ENCODE results near the gene CDKAL1. TPM values are rescaled to one million over a fixed set of nuclear protein-coding genes. Genes with fewer than 3 reads are reported as not detected.

The CDKAL1 gene
- polyA plus RNA-seq, 2 of the 4 experiments (the other 2 are of a cell fraction): 4.7 to 8.3 TPM

DNA sequence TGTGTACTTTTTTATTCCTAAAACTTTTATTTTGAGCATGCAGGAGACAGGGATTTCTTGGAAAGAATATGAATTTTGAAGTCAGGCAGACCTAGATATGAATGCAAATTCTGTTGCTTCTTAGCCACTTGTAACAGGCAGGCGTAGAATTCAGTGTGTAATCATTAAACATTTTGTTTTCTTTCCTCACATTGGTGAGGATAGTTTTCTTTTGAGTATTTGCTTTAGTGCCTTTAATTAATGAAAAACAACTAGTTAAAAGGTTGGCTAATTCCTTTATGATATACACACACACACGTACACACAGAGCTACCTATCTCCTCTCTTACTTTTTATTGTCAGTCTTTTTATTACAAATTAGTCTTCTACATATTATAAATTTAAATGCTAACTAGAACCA, 342.3 kb downstream of the CDKAL1 start (continued):
- TF ChIP-seq, protein P1, sequence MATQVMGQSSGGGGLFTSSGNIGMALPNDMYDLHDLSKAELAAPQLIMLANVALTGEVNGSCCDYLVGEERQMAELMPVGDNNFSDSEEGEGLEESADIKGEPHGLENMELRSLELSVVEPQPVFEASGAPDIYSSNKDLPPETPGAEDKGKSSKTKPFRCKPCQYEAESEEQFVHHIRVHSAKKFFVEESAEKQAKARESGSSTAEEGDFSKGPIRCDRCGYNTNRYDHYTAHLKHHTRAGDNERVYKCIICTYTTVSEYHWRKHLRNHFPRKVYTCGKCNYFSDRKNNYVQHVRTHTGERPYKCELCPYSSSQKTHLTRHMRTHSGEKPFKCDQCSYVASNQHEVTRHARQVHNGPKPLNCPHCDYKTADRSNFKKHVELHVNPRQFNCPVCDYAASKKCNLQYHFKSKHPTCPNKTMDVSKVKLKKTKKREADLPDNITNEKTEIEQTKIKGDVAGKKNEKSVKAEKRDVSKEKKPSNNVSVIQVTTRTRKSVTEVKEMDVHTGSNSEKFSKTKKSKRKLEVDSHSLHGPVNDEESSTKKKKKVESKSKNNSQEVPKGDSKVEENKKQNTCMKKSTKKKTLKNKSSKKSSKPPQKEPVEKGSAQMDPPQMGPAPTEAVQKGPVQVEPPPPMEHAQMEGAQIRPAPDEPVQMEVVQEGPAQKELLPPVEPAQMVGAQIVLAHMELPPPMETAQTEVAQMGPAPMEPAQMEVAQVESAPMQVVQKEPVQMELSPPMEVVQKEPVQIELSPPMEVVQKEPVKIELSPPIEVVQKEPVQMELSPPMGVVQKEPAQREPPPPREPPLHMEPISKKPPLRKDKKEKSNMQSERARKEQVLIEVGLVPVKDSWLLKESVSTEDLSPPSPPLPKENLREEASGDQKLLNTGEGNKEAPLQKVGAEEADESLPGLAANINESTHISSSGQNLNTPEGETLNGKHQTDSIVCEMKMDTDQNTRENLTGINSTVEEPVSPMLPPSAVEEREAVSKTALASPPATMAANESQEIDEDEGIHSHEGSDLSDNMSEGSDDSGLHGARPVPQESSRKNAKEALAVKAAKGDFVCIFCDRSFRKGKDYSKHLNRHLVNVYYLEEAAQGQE (IDR thresholded peaks at IDR 0.05): no peak

DNA sequence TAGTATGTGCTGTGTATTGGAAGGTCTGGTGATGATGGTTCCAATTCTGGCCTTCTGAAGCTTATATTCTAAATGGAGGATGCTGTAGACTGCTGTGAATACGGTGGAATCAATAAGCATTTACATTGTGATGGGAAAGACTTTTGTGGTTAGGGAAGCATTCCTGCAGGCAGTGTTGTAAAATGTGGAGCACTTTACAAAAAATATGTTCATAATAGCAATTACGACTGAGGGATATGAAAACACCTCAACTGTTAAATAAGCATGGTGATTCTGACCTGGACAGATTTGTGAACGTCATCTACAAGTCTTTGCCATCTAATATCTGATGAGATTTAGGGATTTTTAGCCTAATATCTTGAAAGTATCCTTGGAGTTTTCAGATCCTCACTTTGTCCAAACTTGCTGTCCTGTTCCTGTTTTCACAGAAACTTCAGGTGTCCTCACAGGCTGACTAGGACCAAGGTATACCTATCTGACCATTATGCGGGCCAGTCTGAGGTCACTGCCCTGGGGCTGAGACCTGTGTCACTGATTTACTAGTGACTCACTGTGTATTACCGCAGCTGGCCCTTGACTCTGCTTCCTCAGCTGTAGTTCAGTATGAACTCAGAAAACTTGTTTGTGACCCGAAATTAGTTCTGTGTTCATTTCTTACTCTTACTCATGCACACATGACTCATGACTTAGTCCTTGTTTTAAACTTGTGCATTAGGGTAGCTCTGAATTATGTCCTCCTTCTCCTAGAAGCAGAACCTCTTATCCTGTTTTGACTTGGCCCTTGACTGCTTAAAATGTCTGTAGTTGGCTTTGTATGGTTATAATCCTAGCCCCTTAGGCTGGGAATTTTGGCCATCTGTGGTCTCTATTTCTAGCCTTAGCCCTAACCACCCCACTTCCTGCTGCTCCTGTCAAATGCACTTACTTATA, 343.0 kb downstream of the CDKAL1 start:
- Histone ChIP-seq H3K9me3 (0 out of 3 replicates have a peak, but pooled peaks cover 6% of the 10 kb centered on the region), H3K4me2 (peak overlapping the region; percentile 88), H3K27ac (peak overlapping the region; percentile 88 to 89), H3K4me1 (peaks cover 36% of the 10 kb centered on the region), H3K4me3 (no peak overlapping the region)
- FAIRE-seq (peak; percentile 83), ATAC-seq (peak; percentile 98 to 99), DNase-seq (ENCODE audit: low read depth in 1 of 2, low spot score in 1 of 2) (peak; percentile 49 to 83)
- ChIA-PET CTCF (interaction anchor here (1.2 to 2.3 kb wide), 2 partner anchors 711 to 712 kb away, joined by 3 to 27 read pairs; no protein-coding TSS in a partner anchor), POLR2A (interaction anchor here (0.6 to 1.9 kb wide), 3 partner anchors 711 to 716 kb away, joined by 3 to 20 read pairs (median 17); partner anchors contain the start of gene SOX4)
- WGBS (ENCODE audit: missing lambda C conversion rate): 6% methylated on average over 6 of the region's 6 CpGs
- no peak for TF ChIP-seq RFX5 (IDR thresholded peaks at IDR 0.05)
- no peak for TF ChIP-seq FOSB (CRISPR knock-in tag; IDR thresholded peaks at IDR 0.05)
- peak in 1 of 2 experiments; percentile 51; a peak in 1 of 4 replicates for TF ChIP-seq CEBPB (IDR thresholded peaks at IDR 0.05)
- TF ChIP-seq EP300 (IDR thresholded peaks at IDR 0.05): peak; percentile 46 to 67; a peak in 2 of 5 replicates
- peak; percentile 48 for TF ChIP-seq SMC3 (IDR thresholded peaks at IDR 0.05)
- TF ChIP-seq, protein P2, sequence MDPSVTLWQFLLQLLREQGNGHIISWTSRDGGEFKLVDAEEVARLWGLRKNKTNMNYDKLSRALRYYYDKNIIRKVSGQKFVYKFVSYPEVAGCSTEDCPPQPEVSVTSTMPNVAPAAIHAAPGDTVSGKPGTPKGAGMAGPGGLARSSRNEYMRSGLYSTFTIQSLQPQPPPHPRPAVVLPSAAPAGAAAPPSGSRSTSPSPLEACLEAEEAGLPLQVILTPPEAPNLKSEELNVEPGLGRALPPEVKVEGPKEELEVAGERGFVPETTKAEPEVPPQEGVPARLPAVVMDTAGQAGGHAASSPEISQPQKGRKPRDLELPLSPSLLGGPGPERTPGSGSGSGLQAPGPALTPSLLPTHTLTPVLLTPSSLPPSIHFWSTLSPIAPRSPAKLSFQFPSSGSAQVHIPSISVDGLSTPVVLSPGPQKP (IDR thresholded peaks at IDR 0.05; ENCODE audit: low read depth, low read length): no peak
- TF ChIP-seq, protein P3, sequence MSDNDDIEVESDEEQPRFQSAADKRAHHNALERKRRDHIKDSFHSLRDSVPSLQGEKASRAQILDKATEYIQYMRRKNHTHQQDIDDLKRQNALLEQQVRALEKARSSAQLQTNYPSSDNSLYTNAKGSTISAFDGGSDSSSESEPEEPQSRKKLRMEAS (IDR thresholded peaks at IDR 0.05): peak; percentile 51
- TF ChIP-seq JUN (IDR thresholded peaks at IDR 0.05): peak; percentile 71 to 72; a peak in 2 of 5 replicates
- peak; percentile 80; the same call in 1 of the 2 replicates for TF ChIP-seq GATA3 (IDR thresholded peaks at IDR 0.05; ENCODE audit: borderline replicate concordance)
- peak in 1 of 2 experiments; percentile 60; a peak in 4 of 5 replicates for TF ChIP-seq RAD21 (conservative IDR thresholded peaks at IDR 0.05 in 1 of 2, IDR thresholded peaks at IDR 0.05 in 1 of 2)
- TF ChIP-seq JUNB (IDR thresholded peaks at IDR 0.05): peak; percentile 93
- TF ChIP-seq FOSL2 (IDR thresholded peaks at IDR 0.05): peak; percentile 91
- TF ChIP-seq FOSL2 (CRISPR knock-in tag; IDR thresholded peaks at IDR 0.05): peak; percentile 93
- TF ChIP-seq, protein P4, sequence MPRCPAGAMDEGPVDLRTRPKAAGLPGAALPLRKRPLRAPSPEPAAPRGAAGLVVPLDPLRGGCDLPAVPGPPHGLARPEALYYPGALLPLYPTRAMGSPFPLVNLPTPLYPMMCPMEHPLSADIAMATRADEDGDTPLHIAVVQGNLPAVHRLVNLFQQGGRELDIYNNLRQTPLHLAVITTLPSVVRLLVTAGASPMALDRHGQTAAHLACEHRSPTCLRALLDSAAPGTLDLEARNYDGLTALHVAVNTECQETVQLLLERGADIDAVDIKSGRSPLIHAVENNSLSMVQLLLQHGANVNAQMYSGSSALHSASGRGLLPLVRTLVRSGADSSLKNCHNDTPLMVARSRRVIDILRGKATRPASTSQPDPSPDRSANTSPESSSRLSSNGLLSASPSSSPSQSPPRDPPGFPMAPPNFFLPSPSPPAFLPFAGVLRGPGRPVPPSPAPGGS (IDR thresholded peaks at IDR 0.05): peak; percentile 46; the same call in 1 of the 3 replicates
- TF ChIP-seq, protein P5, sequence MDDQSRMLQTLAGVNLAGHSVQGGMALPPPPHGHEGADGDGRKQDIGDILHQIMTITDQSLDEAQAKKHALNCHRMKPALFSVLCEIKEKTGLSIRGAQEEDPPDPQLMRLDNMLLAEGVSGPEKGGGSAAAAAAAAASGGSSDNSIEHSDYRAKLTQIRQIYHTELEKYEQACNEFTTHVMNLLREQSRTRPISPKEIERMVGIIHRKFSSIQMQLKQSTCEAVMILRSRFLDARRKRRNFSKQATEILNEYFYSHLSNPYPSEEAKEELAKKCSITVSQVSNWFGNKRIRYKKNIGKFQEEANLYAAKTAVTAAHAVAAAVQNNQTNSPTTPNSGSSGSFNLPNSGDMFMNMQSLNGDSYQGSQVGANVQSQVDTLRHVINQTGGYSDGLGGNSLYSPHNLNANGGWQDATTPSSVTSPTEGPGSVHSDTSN (IDR thresholded peaks at IDR 0.05): peak; percentile 33; the same call in 1 of the 2 replicates
